ENCODE results near the gene NUDT1.

DNA sequence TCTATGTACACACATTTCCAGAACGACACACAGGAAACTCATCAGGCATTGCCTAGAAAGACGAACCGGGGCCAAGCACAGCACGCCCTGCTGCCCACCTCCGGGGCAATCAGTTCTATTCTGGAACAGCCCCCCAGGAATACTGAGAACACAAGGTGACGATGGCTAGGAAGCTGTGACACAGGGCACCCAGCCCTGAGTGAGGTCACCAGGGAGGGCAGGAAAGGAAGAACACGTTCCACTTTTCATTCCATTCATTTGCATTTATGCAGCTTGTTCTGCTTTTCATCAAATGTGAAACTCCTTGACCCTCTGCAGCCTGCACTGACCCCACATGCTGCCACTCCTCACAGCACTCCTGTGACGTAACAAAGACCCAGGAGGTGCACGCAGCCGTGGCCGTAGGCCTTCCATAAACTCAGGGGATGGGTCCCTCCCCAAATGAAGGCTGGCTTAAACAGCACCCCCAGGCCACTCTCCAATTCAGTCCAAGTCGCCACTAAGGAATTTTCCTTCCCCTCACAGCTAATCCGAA lies 38.2 kb upstream of the NUDT1 start:
- TF ChIP-seq, protein P1, sequence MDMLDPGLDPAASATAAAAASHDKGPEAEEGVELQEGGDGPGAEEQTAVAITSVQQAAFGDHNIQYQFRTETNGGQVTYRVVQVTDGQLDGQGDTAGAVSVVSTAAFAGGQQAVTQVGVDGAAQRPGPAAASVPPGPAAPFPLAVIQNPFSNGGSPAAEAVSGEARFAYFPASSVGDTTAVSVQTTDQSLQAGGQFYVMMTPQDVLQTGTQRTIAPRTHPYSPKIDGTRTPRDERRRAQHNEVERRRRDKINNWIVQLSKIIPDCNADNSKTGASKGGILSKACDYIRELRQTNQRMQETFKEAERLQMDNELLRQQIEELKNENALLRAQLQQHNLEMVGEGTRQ (CRISPR knock-in tag; IDR thresholded peaks at IDR 0.05) = no peak
- TF ChIP-seq TEAD1 (CRISPR knock-in tag; IDR thresholded peaks at IDR 0.05) = no peak
- TF ChIP-seq CTCF (IDR thresholded peaks at IDR 0.05) = no peak
